Panc1 (cell line): ENCODE measurements around the gene CCM2L. TPM values are rescaled to one million over a fixed set of nuclear protein-coding genes. Genes with fewer than 3 reads are reported as not detected.

Experiments used
- ATAC-seq: fragments of 200-7000 bp; cut with Tn5 transposase; 2 replicates; pipeline ENCODE4 v1.9.1; 2020; ENCODE audit warnings: mild to moderate bottlenecking, moderate library complexity
- BruUV-seq: library from RNA; stranded (reverse); fragments of 400-500 nt; replicated peaks from 2 replicates; lab custom pipeline; 2021; lab: Mats Ljungman, UMichigan
- CTCF ChIA-PET: fragments of 300-600 bp; sonication (Branson Sonifier 250); formaldehyde crosslinking; loops from one replicate; lab custom pipeline; 2022; ENCODE audit warnings: antibody characterized with exemption; lab: Charles Lee
- POLR2A ChIA-PET: fragments of 300-600 bp; sonication (Branson Sonifier 250); formaldehyde crosslinking; loops from one replicate; lab custom pipeline; 2022; ENCODE audit warnings: antibody characterized with exemption; lab: Charles Lee
- DNase-seq: peaks from one replicate; pipeline ENCODE4 v3.0.0-alpha.2; 2010; ENCODE audit warnings: low read depth, low spot score
- H3K27ac ChIP-seq: 2 replicates; pipeline ENCODE4 v1.5.1; 2011; ENCODE audit warnings: mild to moderate bottlenecking, low read length, inconsistent platforms
- H3K27me3 ChIP-seq: fragments of 200-500 bp; sonication (Bioruptor generic); 2 replicates; pipeline ENCODE4 v1.6.0; 2014; ENCODE audit warnings: low read length, inconsistent platforms; ENCODE audit not compliant: control insufficient read depth, insufficient read depth
- H3K36me3 ChIP-seq: fragments of 200-500 bp; sonication (Bioruptor generic); 2 replicates; pipeline ENCODE4 v1.5.1; 2014; ENCODE audit warnings: inconsistent platforms, mild to moderate bottlenecking, low read length, moderate library complexity; ENCODE audit not compliant: control insufficient read depth, insufficient read depth
- H3K4me1 ChIP-seq: 2 replicates; pipeline ENCODE4 v1.5.1; 2011; ENCODE audit warnings: inconsistent platforms, mild to moderate bottlenecking, low read length, moderate library complexity; ENCODE audit not compliant: control insufficient read depth, insufficient read depth
- H3K4me3 ChIP-seq, 2 experiments: 2 replicates each; pipeline ENCODE4 v1.5.1; 2011 to 2012; ENCODE audit warnings: low read depth in 2 of 2, low read length in 2 of 2, mild to moderate bottlenecking in 2 of 2, inconsistent platforms in 1 of 2, moderate library complexity in 1 of 2
- H3K9me3 ChIP-seq: fragments of 200-500 bp; sonication (Bioruptor generic); 2 replicates; pipeline ENCODE4 v1.5.1; 2014; ENCODE audit warnings: low read depth, mild to moderate bottlenecking, inconsistent platforms, low read length, moderate library complexity; ENCODE audit not compliant: control insufficient read depth, insufficient read depth
- CTCF ChIP-seq: fragments of 450-650 bp; IDR thresholded peaks from 2 replicates; pipeline ENCODE4 v1.5.1; 2017; ENCODE audit warnings: mild to moderate bottlenecking
- POLR2AphosphoS5 ChIP-seq: IDR thresholded peaks from 2 replicates; pipeline ENCODE4 v1.6.1; 2012; ENCODE audit warnings: mild to moderate bottlenecking, low read depth, low read length, moderate library complexity
- REST ChIP-seq, 2 experiments: IDR thresholded peaks; 2 replicates each; pipeline ENCODE4 v1.6.1; 2011 to 2012; ENCODE audit warnings: low read depth in 2 of 2, control low read depth in 1 of 2, low read length in 1 of 2, mild to moderate bottlenecking in 1 of 2, moderate library complexity in 1 of 2; ENCODE audit not compliant: insufficient read depth in 1 of 2
- SIN3A ChIP-seq: IDR thresholded peaks from 2 replicates; pipeline ENCODE4 v1.6.1; 2012; ENCODE audit warnings: low read depth, mild to moderate bottlenecking, low read length, moderate library complexity, borderline replicate concordance; ENCODE audit not compliant: insufficient read depth
- TCF7L2 ChIP-seq: IDR thresholded peaks from 2 replicates; pipeline ENCODE4 v1.6.1; 2011; ENCODE audit warnings: mild to moderate bottlenecking, low read depth, low read length, inconsistent platforms
- in situ Hi-C: cut with HindIII; loops from 2 replicates; pipeline ENCODE4 v1.10.0; 2016; ENCODE audit warnings: low sequenced_read_pairs, low pct_unique_long_range_greater_than_20kb
- intact Hi-C: fragments of 100-400 bp; cut with micrococcal nuclease; formaldehyde crosslinking; loops from one replicate; pipeline ENCODE4 v1.10.0; 2022; ENCODE audit not compliant: unreplicated experiment
- total RNA-seq: library from RNA; stranded (reverse); gene quantifications from one replicate; pipeline ENCODE4 v1.2.1, GENCODE V29; 2021; ENCODE audit not compliant: unreplicated experiment

Gene CCM2L
- total RNA-seq, 1 experiment from 2014 or later, result 45.4 TPM

GRCh38 chr20:32071395-32072167, 61.3 kb downstream of the CCM2L start:
- in situ Hi-C loops, result no loop called here
- no peak for TF ChIP-seq REST (IDR thresholded peaks at IDR 0.05; ENCODE audit: insufficient read depth in 1 of 2, low read depth in 2 of 2, low read length in 1 of 2)
- no peak for TF ChIP-seq SIN3A
- TF ChIP-seq TCF7L2, result no peak
- no peak for TF ChIP-seq CTCF
- TF ChIP-seq POLR2AphosphoS5, result no peak
- no TSS peak for BruUV-seq
- no peaks in the 10 kb centered on the region for H3K36me3 ChIP-seq
- intact Hi-C loops, result loop anchor here (5.0 kb wide), 1 partner anchor 34 kb away; no protein-coding TSS in a partner anchor
- peaks cover 5% of the 10 kb centered on the region; the same call in 1 of the 2 replicates for H3K27me3 ChIP-seq
- H3K4me3 ChIP-seq, result no peak overlapping the region
- no peak overlapping the region for H3K27ac ChIP-seq
- DNase-seq (no peak), ATAC-seq (no peak)
- ChIA-PET CTCF (interaction anchor here (0.5 to 1.1 kb wide), 2 partner anchors 19 to 185 kb away, joined by 5 to 8 read pairs; no protein-coding TSS in a partner anchor), POLR2A (interaction anchor here (0.5 to 0.8 kb wide), 2 partner anchors 31 to 63 kb away, joined by 3 to 6 read pairs; no protein-coding TSS in a partner anchor)
- H3K4me1 ChIP-seq, result no peaks in the 10 kb centered on the region
- H3K9me3 ChIP-seq, result no peaks in the 10 kb centered on the region

- in situ Hi-C loops, result no loop called here
- ChIA-PET CTCF (interaction anchor here (0.5 to 1.1 kb wide), 4 partner anchors 10 to 185 kb away, joined by 3 to 8 read pairs (median 5); no protein-coding TSS in a partner anchor), POLR2A (interaction anchor here (0.5 to 0.8 kb wide), 2 partner anchors 31 to 62 kb away, joined by 3 to 6 read pairs; no protein-coding TSS in a partner anchor)
- no peak for TF ChIP-seq SIN3A
- H3K4me1 ChIP-seq, result no peaks in the 10 kb centered on the region
- H3K27ac ChIP-seq, result no peak overlapping the region
- BruUV-seq, result no TSS peak
- intact Hi-C loops, result loop anchor here (5.0 kb wide), 1 partner anchor 35 kb away; no protein-coding TSS in a partner anchor
- DNase-seq (no peak), ATAC-seq (no peak)
- H3K4me3 ChIP-seq, result no peak overlapping the region
- H3K27me3 ChIP-seq, result peaks cover 5% of the 10 kb centered on the region; the same call in 1 of the 2 replicates
- no peaks in the 10 kb centered on the region for H3K9me3 ChIP-seq
- no peaks in the 10 kb centered on the region for H3K36me3 ChIP-seq
Measured at GRCh38 chr20:32072168-32072750, 62.0 kb downstream of the CCM2L start.
